Measurements from ENCODE around the gene GNMT.
"Not testable (repeated sequence)": the region's sequence is repeated elsewhere in the genome, so short reads cannot be mapped to it uniquely, and the experiment has no call there.

GNMT gene

GRCh38 chr6:42960243-42961019 is at the start of gene GNMT:
TSS of gene GNMT (plus strand) at chr6:42960754. CDS start at chr6:42960768, 14 bp downstream.
- no peak for FAIRE-seq

GRCh38 chr6:42911171-42912021 is 49.2 kb upstream of the GNMT start:
- no peak for FAIRE-seq

- no peak for FAIRE-seq
These were observed 46.0 kb upstream of the GNMT start for GRCh38 chr6:42914546-42914945.

- FAIRE-seq, result no peak
These were observed 44.8 kb upstream of the GNMT start, which contains the start of gene PTCRA for GRCh38 chr6:42915732-42916131. TSS of gene PTCRA (plus strand) at chr6:42916053. CDS start at chr6:42916070, 17 bp downstream.

GRCh38 chr6:42916288-42916687 is 44.3 kb upstream of the GNMT start:
- no peak for FAIRE-seq

- FAIRE-seq, result no peak
These were observed 38.8 kb upstream of the GNMT start for GRCh38 chr6:42921801-42922200.

GRCh38 chr6:42923666-42924065 is 36.9 kb upstream of the GNMT start:
- FAIRE-seq, result no peak

GRCh38 chr6:42925248-42925857 is 35.2 kb upstream of the GNMT start:
- FAIRE-seq, result no peak

- peak; percentile 91 for FAIRE-seq
These were observed 31.4 kb upstream of the GNMT start, which contains the start of gene CNPY3 for GRCh38 chr6:42928986-42929820. TSS of gene CNPY3 (plus strand) at chr6:42929480. CDS start at chr6:42929571, 91 bp downstream.

- FAIRE-seq, result no peak
These were observed 30.7 kb upstream of the GNMT start for GRCh38 chr6:42929821-42930360.

- FAIRE-seq, result no peak
These were observed 28.1 kb upstream of the GNMT start for GRCh38 chr6:42932412-42932811.

GRCh38 chr6:42933205-42933604 is 27.3 kb upstream of the GNMT start:
- no peak for FAIRE-seq

GRCh38 chr6:42935322-42935721 is 25.2 kb upstream of the GNMT start:
- FAIRE-seq, result no peak

- no peak for FAIRE-seq
These were observed 24.2 kb upstream of the GNMT start for GRCh38 chr6:42936398-42936797.

GRCh38 chr6:42937548-42938427 is 22.8 kb upstream of the GNMT start:
- FAIRE-seq, result no peak

- FAIRE-seq, result no peak
These were observed 22.1 kb upstream of the GNMT start for GRCh38 chr6:42938428-42938796.

GRCh38 chr6:42938987-42939809 is 21.4 kb upstream of the GNMT start:
- FAIRE-seq, result no peak

GRCh38 chr6:42939810-42940167 is 20.8 kb upstream of the GNMT start:
- FAIRE-seq, result no peak

- no peak for FAIRE-seq
These were observed 20.0 kb upstream of the GNMT start for GRCh38 chr6:42940493-42941045.

GRCh38 chr6:42941356-42941755 is 19.2 kb upstream of the GNMT start:
- not testable (repeated sequence) for FAIRE-seq
